HAP-1 (cell line): Measurements from ENCODE around the gene LRFN5.

Source experiments
- DNase-seq, 2 experiments: peaks; one replicate each; pipeline ENCODE4 v3.0.0-alpha.2; 2016 to 2020; ENCODE audit warnings: low spot score in 2 of 2
- H3K27me3 ChIP-seq: fragments of 250-450 bp; sonication (Bioruptor Pico); 2 replicates; pipeline ENCODE4 v1.5.1; 2020; ENCODE audit warnings: low read depth, mild to moderate bottlenecking, moderate library complexity
- H3K36me3 ChIP-seq: fragments of 250-450 bp; sonication (Bioruptor Pico); replicated peaks from 2 replicates; pipeline ENCODE4 v1.5.1; 2020; ENCODE audit warnings: mild to moderate bottlenecking
- H3K4me1 ChIP-seq: fragments of 250-450 bp; sonication (Bioruptor Pico); 2 replicates; pipeline ENCODE4 v1.5.1; 2020; ENCODE audit warnings: mild to moderate bottlenecking
- H3K4me3 ChIP-seq: fragments of 250-450 bp; sonication (Bioruptor Pico); 2 replicates; pipeline ENCODE4 v1.5.1; 2020; ENCODE audit warnings: mild to moderate bottlenecking, moderate library complexity
- H3K9me3 ChIP-seq: fragments of 250-450 bp; sonication (Bioruptor Pico); 2 replicates; pipeline ENCODE4 v1.5.1; 2020; ENCODE audit warnings: mild to moderate bottlenecking, moderate library complexity
- in situ Hi-C: fragments of 300-500 bp; cut with MboI; formaldehyde crosslinking; loops from 3 replicates; pipeline ENCODE4 v1.14.3; 2020; ENCODE audit warnings: low sequenced_read_pairs, inconsistent platforms, mixed read lengths

Gene LRFN5

DNA sequence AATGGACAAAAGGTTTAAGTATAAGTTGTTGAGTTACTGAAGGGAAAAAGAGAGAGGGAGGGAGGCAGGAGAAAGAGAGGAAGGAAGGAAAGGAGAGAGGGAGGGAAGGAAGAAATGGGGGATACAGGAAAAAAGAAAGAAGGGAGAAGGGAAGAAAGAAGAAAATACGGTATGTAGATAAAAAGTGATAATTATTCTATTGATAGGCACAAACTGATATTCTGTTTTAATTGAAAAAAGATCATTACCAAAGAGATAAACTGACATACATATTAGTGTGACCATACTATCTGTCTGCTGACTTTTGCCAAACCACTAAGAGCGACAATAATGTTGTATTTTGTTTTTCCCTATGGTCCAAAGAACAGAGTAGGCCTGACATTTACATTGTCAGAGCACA is 154.5 kb downstream of the LRFN5 start:
- Histone ChIP-seq H3K27me3 (no peaks in the 10 kb centered on the region), H3K9me3 (no peaks in the 10 kb centered on the region), H3K4me1 (no peaks in the 10 kb centered on the region), H3K4me3 (no peak overlapping the region), H3K36me3 (no peaks in the 10 kb centered on the region)
- no peak for DNase-seq
- in situ Hi-C loops, result no loop called here

- no peak for DNase-seq
- no peaks in the 10 kb centered on the region for H3K9me3 ChIP-seq
- no peaks in the 10 kb centered on the region for H3K4me1 ChIP-seq
- H3K36me3 ChIP-seq, result no peaks in the 10 kb centered on the region
- in situ Hi-C loops, result no loop called here
- H3K4me3 ChIP-seq, result no peak overlapping the region
- no peaks in the 10 kb centered on the region for H3K27me3 ChIP-seq
These were observed 160.1 kb downstream of the LRFN5 start for GRCh38 chr14:41766772-41767171.

- H3K27me3 ChIP-seq, result no peaks in the 10 kb centered on the region
- H3K4me3 ChIP-seq, result no peak overlapping the region
- no peaks in the 10 kb centered on the region for H3K4me1 ChIP-seq
- no peaks in the 10 kb centered on the region for H3K9me3 ChIP-seq
- no peak for DNase-seq
- no peaks in the 10 kb centered on the region for H3K36me3 ChIP-seq
- in situ Hi-C loops, result no loop called here
These were observed 167.0 kb downstream of the LRFN5 start for GRCh38 chr14:41773536-41774279.

DNA sequence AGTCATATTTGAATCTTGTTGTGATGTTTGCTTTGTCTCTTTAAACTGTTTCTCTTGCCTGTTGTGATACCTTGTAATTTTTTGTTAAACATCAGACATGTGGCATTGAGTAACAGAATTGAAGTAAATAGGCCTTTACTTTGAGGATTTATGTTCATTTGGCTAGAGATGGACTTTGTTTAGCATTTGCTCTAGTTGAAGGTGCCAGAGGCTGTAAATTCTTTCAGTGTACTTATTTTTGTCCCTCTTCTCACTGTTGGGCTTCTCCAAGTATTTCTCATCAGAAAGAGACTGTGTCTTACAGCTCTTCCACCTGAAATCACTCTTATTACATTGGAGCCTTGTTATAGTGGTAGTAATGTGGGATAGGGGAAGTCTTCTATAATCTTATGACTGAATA is 175.8 kb downstream of the LRFN5 start:
- Histone ChIP-seq H3K4me3 (no peak overlapping the region), H3K36me3 (no peaks in the 10 kb centered on the region), H3K4me1 (no peaks in the 10 kb centered on the region), H3K27me3 (no peaks in the 10 kb centered on the region), H3K9me3 (no peaks in the 10 kb centered on the region)
- in situ Hi-C loops, result no loop called here
- no peak for DNase-seq

DNA sequence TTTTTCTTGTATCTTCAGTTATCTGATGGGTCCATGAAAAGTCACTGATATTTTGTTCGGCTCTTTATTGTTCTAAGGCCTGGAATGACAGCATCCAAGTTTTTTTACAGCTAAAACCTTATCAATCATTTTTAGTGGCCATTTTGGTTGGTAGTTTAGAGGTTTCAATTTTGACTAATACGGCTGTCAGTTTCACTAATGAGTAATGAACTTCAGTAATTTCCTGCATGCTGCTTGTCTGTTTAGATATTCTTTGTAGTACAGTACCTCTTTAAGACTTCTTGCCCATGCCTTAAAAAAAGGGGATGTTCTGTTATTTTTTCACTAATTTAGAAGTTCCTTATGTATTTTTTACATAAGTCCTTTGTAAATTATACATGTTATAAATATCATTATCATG is 176.7 kb downstream of the LRFN5 start:
- Histone ChIP-seq H3K27me3 (no peaks in the 10 kb centered on the region), H3K9me3 (no peaks in the 10 kb centered on the region), H3K4me1 (no peaks in the 10 kb centered on the region), H3K4me3 (no peak overlapping the region), H3K36me3 (no peaks in the 10 kb centered on the region)
- in situ Hi-C loops, result no loop called here
- DNase-seq, result no peak

DNA sequence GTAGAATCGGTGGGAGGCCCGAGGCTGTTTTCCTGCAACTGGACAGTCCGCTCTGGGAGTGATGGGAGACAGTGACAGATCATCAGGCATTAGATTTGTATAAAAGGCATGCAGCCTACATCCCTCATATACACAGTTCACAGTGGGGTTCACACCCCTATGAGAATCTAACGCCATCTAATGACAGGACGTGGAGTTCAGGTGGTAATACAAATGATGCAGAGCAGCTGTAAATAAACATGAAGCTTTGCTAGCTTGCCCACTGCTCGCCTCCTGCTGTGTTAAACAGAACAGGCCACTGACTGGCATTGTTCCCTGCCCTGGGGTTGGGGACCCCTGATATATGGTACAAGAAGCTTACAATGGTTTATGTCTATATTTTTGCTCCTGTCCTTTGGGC is 179.0 kb downstream of the LRFN5 start:
- H3K36me3 ChIP-seq, result no peaks in the 10 kb centered on the region
- H3K9me3 ChIP-seq, result no peaks in the 10 kb centered on the region
- H3K4me3 ChIP-seq, result no peak overlapping the region
- in situ Hi-C loops, result no loop called here
- DNase-seq, result peak in 1 of 2 experiments; percentile 7
- no peaks in the 10 kb centered on the region for H3K27me3 ChIP-seq
- H3K4me1 ChIP-seq, result no peaks in the 10 kb centered on the region

- Histone ChIP-seq H3K4me1 (no peaks in the 10 kb centered on the region), H3K9me3 (no peaks in the 10 kb centered on the region), H3K36me3 (no peaks in the 10 kb centered on the region), H3K4me3 (no peak overlapping the region), H3K27me3 (no peaks in the 10 kb centered on the region)
- DNase-seq, result no peak
- in situ Hi-C loops, result no loop called here
These were observed 193.1 kb downstream of the LRFN5 start for GRCh38 chr14:41799817-41800216.

DNA sequence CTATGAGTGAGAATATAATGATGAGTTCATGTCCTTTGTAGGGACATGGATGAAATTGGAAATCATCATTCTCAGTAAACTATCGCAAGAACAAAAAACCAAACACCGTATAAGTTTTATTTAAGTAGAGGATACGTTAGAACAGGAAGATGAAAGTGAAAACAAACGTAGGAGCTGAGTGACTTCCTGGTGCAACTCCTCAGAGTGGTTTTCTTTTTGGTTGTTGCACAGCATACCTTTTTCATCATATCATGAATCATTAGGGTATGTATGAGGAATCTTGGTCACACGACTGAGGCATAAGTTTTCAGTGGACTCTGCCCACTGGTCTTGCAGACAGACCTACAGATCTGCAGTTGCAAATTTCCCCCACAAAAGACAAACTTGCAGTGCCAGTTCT is 199.0 kb downstream of the LRFN5 start:
- Histone ChIP-seq H3K4me1 (no peaks in the 10 kb centered on the region), H3K36me3 (no peaks in the 10 kb centered on the region), H3K9me3 (no peaks in the 10 kb centered on the region), H3K4me3 (no peak overlapping the region), H3K27me3 (no peaks in the 10 kb centered on the region)
- in situ Hi-C loops, result no loop called here
- DNase-seq, result no peak

- no peak for DNase-seq
- H3K9me3 ChIP-seq, result no peaks in the 10 kb centered on the region
- in situ Hi-C loops, result no loop called here
- H3K4me3 ChIP-seq, result no peak overlapping the region
- no peaks in the 10 kb centered on the region for H3K4me1 ChIP-seq
- H3K36me3 ChIP-seq, result no peaks in the 10 kb centered on the region
- no peaks in the 10 kb centered on the region for H3K27me3 ChIP-seq
These were observed 199.8 kb downstream of the LRFN5 start for GRCh38 chr14:41806366-41806975.

GRCh38 chr14:41810362-41810761 is 203.7 kb downstream of the LRFN5 start:
- no peaks in the 10 kb centered on the region for H3K4me1 ChIP-seq
- H3K4me3 ChIP-seq, result no peak overlapping the region
- H3K36me3 ChIP-seq, result no peaks in the 10 kb centered on the region
- no peak for DNase-seq
- H3K9me3 ChIP-seq, result no peaks in the 10 kb centered on the region
- H3K27me3 ChIP-seq, result no peaks in the 10 kb centered on the region
- in situ Hi-C loops, result no loop called here

GRCh38 chr14:41817626-41818025 is 210.9 kb downstream of the LRFN5 start:
- H3K27me3 ChIP-seq, result no peaks in the 10 kb centered on the region
- H3K4me1 ChIP-seq, result no peaks in the 10 kb centered on the region
- no peak overlapping the region for H3K4me3 ChIP-seq
- H3K36me3 ChIP-seq, result no peaks in the 10 kb centered on the region
- no peak for DNase-seq
- no peaks in the 10 kb centered on the region for H3K9me3 ChIP-seq
- in situ Hi-C loops, result no loop called here

DNA sequence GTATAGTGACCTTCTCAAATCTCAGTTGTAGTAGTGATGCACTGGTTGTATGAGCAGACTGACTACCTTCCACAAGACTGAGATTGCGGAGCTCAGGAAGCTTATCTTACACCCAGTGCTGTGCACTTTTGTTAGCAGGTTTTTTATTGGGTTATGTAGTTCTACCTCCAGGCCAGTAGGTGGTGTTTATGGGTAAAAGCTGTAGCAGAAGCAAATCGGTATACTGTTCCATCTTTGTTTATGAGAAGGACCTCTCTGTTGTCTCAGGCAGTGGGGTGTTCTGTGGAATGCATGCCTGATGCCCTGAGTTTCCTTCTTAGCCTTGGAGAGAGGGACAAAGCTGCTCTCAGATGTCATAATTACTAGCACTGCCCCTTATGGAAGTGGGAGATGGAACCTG is 217.8 kb downstream of the LRFN5 start:
- Histone ChIP-seq H3K27me3 (no peaks in the 10 kb centered on the region), H3K4me3 (no peak overlapping the region), H3K36me3 (no peaks in the 10 kb centered on the region), H3K4me1 (no peaks in the 10 kb centered on the region), H3K9me3 (no peaks in the 10 kb centered on the region)
- no peak for DNase-seq
- in situ Hi-C loops, result no loop called here

DNA sequence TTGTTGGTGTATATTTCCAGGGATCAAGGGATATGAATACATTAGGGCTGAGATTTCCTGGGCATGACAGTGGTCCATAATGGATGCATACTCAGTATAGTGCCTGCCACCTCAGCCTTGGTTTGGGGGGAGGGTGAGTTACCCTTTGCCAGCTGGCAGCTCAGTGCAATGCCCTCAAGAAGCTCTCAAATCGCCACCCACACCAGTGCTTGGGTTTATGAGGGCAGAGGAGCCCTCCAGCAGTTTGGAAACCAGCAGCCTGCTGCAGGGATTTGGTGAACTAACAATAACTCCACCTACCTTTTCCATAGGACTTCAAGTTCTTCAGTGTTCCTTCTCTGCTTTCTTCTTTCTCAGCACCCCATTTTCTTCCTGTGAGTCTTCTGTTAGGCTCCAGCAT is 218.9 kb downstream of the LRFN5 start:
- Histone ChIP-seq H3K36me3 (no peaks in the 10 kb centered on the region), H3K4me3 (no peak overlapping the region), H3K27me3 (no peaks in the 10 kb centered on the region), H3K9me3 (no peaks in the 10 kb centered on the region), H3K4me1 (no peaks in the 10 kb centered on the region)
- no peak for DNase-seq
- in situ Hi-C loops, result no loop called here

DNA sequence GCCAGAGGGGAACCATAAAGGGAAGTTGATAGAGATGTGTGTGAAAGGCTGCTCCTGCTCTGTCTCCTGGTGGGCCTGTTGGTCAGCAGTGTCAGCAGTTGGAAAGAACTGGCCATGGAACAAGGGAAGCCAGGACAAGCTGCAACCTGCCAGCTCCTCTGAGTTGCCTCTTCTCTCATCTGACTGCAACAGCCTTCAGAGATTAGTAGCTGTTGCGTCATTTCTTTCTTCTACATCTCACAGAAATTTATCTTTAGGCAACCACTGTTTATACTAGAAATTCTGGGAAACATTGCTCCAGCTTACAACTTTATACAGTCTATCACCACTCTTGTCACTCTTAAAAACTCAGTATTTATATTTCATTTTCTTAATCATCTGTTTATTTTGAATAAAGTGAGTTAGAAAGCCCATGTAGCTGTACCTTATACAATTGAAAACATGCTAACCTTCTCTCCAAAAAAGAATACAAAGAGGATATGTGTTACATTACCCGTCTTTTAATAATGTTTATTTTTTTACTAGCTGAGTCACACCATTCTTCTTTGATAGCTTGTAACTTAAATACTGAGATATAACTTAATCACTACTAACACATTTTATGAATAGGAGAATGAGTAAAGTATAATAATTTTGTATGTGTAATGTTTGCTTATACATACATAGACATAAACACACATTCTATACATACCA is 224.2 kb downstream of the LRFN5 start:
- DNase-seq, result no peak
- in situ Hi-C loops, result no loop called here
- H3K4me1 ChIP-seq, result no peaks in the 10 kb centered on the region
- no peaks in the 10 kb centered on the region for H3K27me3 ChIP-seq
- no peaks in the 10 kb centered on the region for H3K9me3 ChIP-seq
- H3K4me3 ChIP-seq, result no peak overlapping the region
- no peaks in the 10 kb centered on the region for H3K36me3 ChIP-seq
